Neuronal stem cell (in vitro differentiated cells): ENCODE results near the gene ST6GALNAC5.

Source experiments
- DNase-seq: peaks from one replicate; pipeline ENCODE4 v3.0.0-alpha.2; 2013; ENCODE audit warnings: low spot score
- H2AFZ ChIP-seq: one replicate; pipeline ENCODE4 v1.6.1; 2013; ENCODE audit warnings: mild to moderate bottlenecking, low read length, inconsistent platforms
- H2AK5ac ChIP-seq: 2 replicates; pipeline ENCODE4 v1.6.1; 2013; ENCODE audit warnings: low read depth, mild to moderate bottlenecking, inconsistent platforms, low read length, moderate library complexity, mixed read lengths
- H2BK120ac ChIP-seq: 2 replicates; pipeline ENCODE4 v1.6.1; 2013; ENCODE audit warnings: low read depth, mild to moderate bottlenecking, inconsistent platforms, low read length, moderate library complexity, mixed read lengths
- H2BK12ac ChIP-seq: one replicate; pipeline ENCODE4 v1.6.1; 2013; ENCODE audit warnings: low read length, inconsistent platforms
- H2BK15ac ChIP-seq: 2 replicates; pipeline ENCODE4 v1.6.1; 2013; ENCODE audit warnings: mild to moderate bottlenecking, low read length, inconsistent platforms, mixed read lengths
- H2BK5ac ChIP-seq: one replicate; pipeline ENCODE4 v1.6.1; 2013; ENCODE audit warnings: inconsistent platforms, mild to moderate bottlenecking, low read length, moderate library complexity
- H3K14ac ChIP-seq: one replicate; pipeline ENCODE4 v1.6.1; 2013; ENCODE audit warnings: low read length, inconsistent platforms
- H3K18ac ChIP-seq: 2 replicates; pipeline ENCODE4 v1.6.1; 2013; ENCODE audit warnings: low read length, inconsistent platforms
- H3K23ac ChIP-seq: 2 replicates; pipeline ENCODE4 v1.6.1; 2013; ENCODE audit warnings: low read depth, mild to moderate bottlenecking, mixed read lengths, low read length, inconsistent platforms; ENCODE audit not compliant: poor library complexity
- H3K27ac ChIP-seq: replicated peaks from 3 replicates; pipeline ENCODE4 v1.5.1; 2013; ENCODE audit warnings: low read length, inconsistent platforms
- H3K27me3 ChIP-seq, 3 experiments: 2 replicates each; pipeline ENCODE4 v1.6.1; 2013; ENCODE audit warnings: low read length in 3 of 3, mild to moderate bottlenecking in 2 of 3, inconsistent platforms in 1 of 3, low read depth in 1 of 3, mixed read lengths in 1 of 3, moderate library complexity in 1 of 3; ENCODE audit not compliant: control insufficient read depth in 3 of 3, insufficient read depth in 3 of 3
- H3K36me3 ChIP-seq, 2 donors: replicated peaks in 1 of 2; 2 replicates each; pipeline ENCODE4 v1.6.1; 2013; ENCODE audit warnings: low read length in 2 of 2; ENCODE audit not compliant: control insufficient read depth in 2 of 2, insufficient read depth in 2 of 2
- H3K4ac ChIP-seq: 2 replicates; pipeline ENCODE4 v1.6.1; 2013; ENCODE audit warnings: inconsistent platforms, mild to moderate bottlenecking, low read length, moderate library complexity
- H3K4me1 ChIP-seq, 2 donors: 1 replicate in 1 of 2; 2 replicates in 1 of 2; pipeline ENCODE4 v1.6.1; 2013; ENCODE audit warnings: low read length in 2 of 2, low read depth in 1 of 2; ENCODE audit not compliant: control insufficient read depth in 2 of 2, insufficient read depth in 1 of 2
- H3K4me2 ChIP-seq: one replicate; pipeline ENCODE4 v1.6.1; 2013; ENCODE audit warnings: mild to moderate bottlenecking, low read length, inconsistent platforms; ENCODE audit not compliant: insufficient read depth, poor library complexity, severe bottlenecking
- H3K4me3 ChIP-seq, 2 donors: 2 replicates each; pipeline ENCODE4 v1.5.1; 2013; ENCODE audit warnings: low read length in 2 of 2, mild to moderate bottlenecking in 2 of 2, inconsistent platforms in 1 of 2, moderate library complexity in 1 of 2
- H3K79me1 ChIP-seq: one replicate; pipeline ENCODE4 v1.6.1; 2013; ENCODE audit warnings: low read depth, mild to moderate bottlenecking, inconsistent platforms, low read length, moderate library complexity
- H3K9ac ChIP-seq: one replicate; pipeline ENCODE4 v1.6.1; 2013; ENCODE audit warnings: mild to moderate bottlenecking, low read depth, low read length, inconsistent platforms; ENCODE audit not compliant: poor library complexity
- H3K9me3 ChIP-seq, 2 donors: replicated peaks in 1 of 2; 2 replicates each; pipeline versions ENCODE3 to v1.6.1; 2013; ENCODE audit warnings: low read length in 2 of 2, mild to moderate bottlenecking in 2 of 2, inconsistent platforms in 1 of 2, low read depth in 1 of 2, mixed read lengths in 1 of 2, moderate library complexity in 1 of 2; ENCODE audit not compliant: control insufficient read depth in 2 of 2, insufficient read depth in 1 of 2
- H4K8ac ChIP-seq: one replicate; pipeline ENCODE4 v1.6.1; 2013; ENCODE audit warnings: low read depth, mild to moderate bottlenecking, inconsistent platforms, low read length, moderate library complexity
- H4K91ac ChIP-seq: one replicate; pipeline ENCODE4 v1.6.1; 2013; ENCODE audit warnings: low read length, low read depth, mild to moderate bottlenecking, inconsistent platforms; ENCODE audit not compliant: poor library complexity
- WGBS, 2 donors: extraction: QIAGEN DNeasy Blood & Tissue Kit; methylation state at CpG; one replicate each; pipeline ENCODE4 v1.1.7; 2013; ENCODE audit warnings: missing lambda C conversion rate in 2 of 2, mixed read lengths in 1 of 2; ENCODE audit not compliant: insufficient read length in 2 of 2, insufficient replicate concordance in 1 of 2; ENCODE audit errors: extremely low coverage in 2 of 2; 5-methylcytosine and 5-hydroxymethylcytosine counted together

The ST6GALNAC5 gene

GRCh38 chr1:76939817-76940216 is 72.5 kb downstream of the ST6GALNAC5 start:
- H3K27ac ChIP-seq = no peak overlapping the region
- H4K91ac ChIP-seq = no peak overlapping the region
- H3K18ac ChIP-seq = no peak overlapping the region
- no CpG with 5 or more reads among the region's 5 CpGs for WGBS, 2 donors
- DNase-seq = no peak
- H3K4me1 ChIP-seq = peaks cover 5 to 9% of the 10 kb centered on the region in 2 donors
- H3K79me1 ChIP-seq = no peaks in the 10 kb centered on the region
- no peak overlapping the region for H2BK120ac ChIP-seq
- no peaks in the 10 kb centered on the region for H3K27me3 ChIP-seq
- H3K9me3 ChIP-seq = no peaks in the 10 kb centered on the region
- H2BK5ac ChIP-seq = no peak overlapping the region
- no peak overlapping the region for H2AK5ac ChIP-seq
- H3K4me3 ChIP-seq = no peak overlapping the region
- H3K9ac ChIP-seq = no peak overlapping the region
- H2BK12ac ChIP-seq = no peak overlapping the region
- H3K4me2 ChIP-seq = no peak overlapping the region
- H3K4ac ChIP-seq = no peak overlapping the region
- H3K14ac ChIP-seq = no peak overlapping the region
- H3K23ac ChIP-seq = no peak overlapping the region
- H4K8ac ChIP-seq = no peak overlapping the region
- no peak overlapping the region for H2AFZ ChIP-seq
- no peak overlapping the region for H2BK15ac ChIP-seq
- H3K36me3 ChIP-seq = peaks cover 0 to 5% of the 10 kb centered on the region in 2 donors

GRCh38 chr1:76940571-76941335 is 73.5 kb downstream of the ST6GALNAC5 start:
- no peak overlapping the region for H2BK5ac ChIP-seq
- no peaks in the 10 kb centered on the region for H3K9me3 ChIP-seq
- H2BK120ac ChIP-seq = no peak overlapping the region
- no peak overlapping the region for H4K8ac ChIP-seq
- no peak overlapping the region for H3K23ac ChIP-seq
- H3K18ac ChIP-seq = no peak overlapping the region
- no peak overlapping the region for H4K91ac ChIP-seq
- no peak overlapping the region for H3K4ac ChIP-seq
- H3K27ac ChIP-seq = no peak overlapping the region
- H3K36me3 ChIP-seq = peaks cover 0 to 5% of the 10 kb centered on the region in 2 donors
- no peak overlapping the region for H3K9ac ChIP-seq
- no peak overlapping the region for H3K4me2 ChIP-seq
- no peak overlapping the region for H3K4me3 ChIP-seq
- no peaks in the 10 kb centered on the region for H3K27me3 ChIP-seq
- H3K14ac ChIP-seq = no peak overlapping the region
- no peak overlapping the region for H2BK15ac ChIP-seq
- H2AK5ac ChIP-seq = no peak overlapping the region
- WGBS, 2 donors = no CpG with 5 or more reads among the region's 4 CpGs
- H2AFZ ChIP-seq = no peak overlapping the region
- peaks cover 6 to 11% of the 10 kb centered on the region in 2 donors for H3K4me1 ChIP-seq
- H3K79me1 ChIP-seq = no peaks in the 10 kb centered on the region
- no peak overlapping the region for H2BK12ac ChIP-seq
- no peak for DNase-seq

GRCh38 chr1:76942549-76942948 is 75.3 kb downstream of the ST6GALNAC5 start:
- Histone ChIP-seq H3K18ac (no peak overlapping the region), H2AFZ (no peak overlapping the region), H3K4me3 (no peak overlapping the region), H3K27me3 (no peaks in the 10 kb centered on the region), H3K79me1 (no peaks in the 10 kb centered on the region), H2BK15ac (no peak overlapping the region), H2BK5ac (no peak overlapping the region), H3K27ac (no peak overlapping the region), H3K4me1 (peaks cover 6 to 11% of the 10 kb centered on the region in 2 donors), H2BK120ac (no peak overlapping the region), H2BK12ac (no peak overlapping the region), H4K8ac (no peak overlapping the region), H3K14ac (no peak overlapping the region), H3K36me3 (peaks cover 0 to 5% of the 10 kb centered on the region in 2 donors), H2AK5ac (no peak overlapping the region), H4K91ac (no peak overlapping the region), H3K9me3 (no peaks in the 10 kb centered on the region), H3K4ac (no peak overlapping the region), H3K23ac (no peak overlapping the region), H3K4me2 (no peak overlapping the region), H3K9ac (no peak overlapping the region)
- no peak for DNase-seq
- WGBS, 2 donors = no CpG with 5 or more reads among the region's 2 CpGs

- peaks cover 0 to 7% of the 10 kb centered on the region in 2 donors for H3K36me3 ChIP-seq
- no peaks in the 10 kb centered on the region for H3K79me1 ChIP-seq
- no CpG with 5 or more reads among the region's 2 CpGs for WGBS, 2 donors
- no peak for DNase-seq
- H3K27me3 ChIP-seq = no peaks in the 10 kb centered on the region
- H3K4ac ChIP-seq = no peak overlapping the region
- H4K91ac ChIP-seq = no peak overlapping the region
- H2AK5ac ChIP-seq = no peak overlapping the region
- H2AFZ ChIP-seq = no peak overlapping the region
- H3K9ac ChIP-seq = no peak overlapping the region
- no peak overlapping the region for H3K18ac ChIP-seq
- H2BK5ac ChIP-seq = no peak overlapping the region
- no peak overlapping the region for H3K4me3 ChIP-seq
- H3K14ac ChIP-seq = no peak overlapping the region
- H3K9me3 ChIP-seq = no peaks in the 10 kb centered on the region
- no peak overlapping the region for H2BK15ac ChIP-seq
- H3K4me2 ChIP-seq = no peak overlapping the region
- no peak overlapping the region for H4K8ac ChIP-seq
- H3K23ac ChIP-seq = no peak overlapping the region
- H3K4me1 ChIP-seq = peaks cover 3 to 6% of the 10 kb centered on the region in 2 donors
- no peak overlapping the region for H2BK12ac ChIP-seq
- H2BK120ac ChIP-seq = no peak overlapping the region
- H3K27ac ChIP-seq = no peak overlapping the region
Measured at GRCh38 chr1:76944942-76945341, 77.7 kb downstream of the ST6GALNAC5 start.
